H9 (cell line): ENCODE results near the gene PDIA4. TPM values are rescaled to one million over a fixed set of nuclear protein-coding genes. Genes with fewer than 3 reads are reported as not detected.

Experiments
- DNase-seq: peaks from one replicate; pipeline ENCODE4 v3.0.0-alpha.2; 2017
- H2AFZ ChIP-seq: one replicate; pipeline ENCODE4 v1.6.1; 2013; ENCODE audit warnings: mild to moderate bottlenecking, low read length, control low read depth, moderate library complexity
- H2AK5ac ChIP-seq: 2 replicates; pipeline ENCODE4 v1.6.1; 2013; ENCODE audit warnings: low read length, control low read depth, mixed read lengths; ENCODE audit not compliant: insufficient read length
- H2BK120ac ChIP-seq: one replicate; pipeline ENCODE4 v1.6.1; 2013; ENCODE audit warnings: low read depth, mild to moderate bottlenecking, low read length, control low read depth, inconsistent platforms; ENCODE audit not compliant: poor library complexity, severe bottlenecking
- H2BK12ac ChIP-seq: 2 replicates; pipeline ENCODE4 v1.6.1; 2013; ENCODE audit warnings: low read length, control low read depth, mixed read lengths, low read depth; ENCODE audit not compliant: insufficient read length
- H2BK15ac ChIP-seq: 2 replicates; pipeline ENCODE4 v1.6.1; 2013; ENCODE audit warnings: low read depth, low read length, control low read depth
- H2BK20ac ChIP-seq: one replicate; pipeline ENCODE4 v1.6.1; 2013; ENCODE audit warnings: low read depth, mild to moderate bottlenecking, low read length, control low read depth, inconsistent platforms; ENCODE audit not compliant: poor library complexity, severe bottlenecking
- H2BK5ac ChIP-seq: 2 replicates; pipeline ENCODE4 v1.6.1; 2013; ENCODE audit warnings: low read length, control low read depth, mixed read lengths; ENCODE audit not compliant: insufficient read length
- H3K14ac ChIP-seq: 2 replicates; pipeline ENCODE4 v1.6.1; 2013; ENCODE audit warnings: low read length, control low read depth; ENCODE audit not compliant: insufficient read depth
- H3K18ac ChIP-seq: 2 replicates; pipeline ENCODE4 v1.6.1; 2013; ENCODE audit warnings: low read depth, mild to moderate bottlenecking, mixed read lengths, low read length, control low read depth; ENCODE audit not compliant: insufficient read length
- H3K23ac ChIP-seq: 2 replicates; pipeline ENCODE4 v1.6.1; 2013; ENCODE audit warnings: low read length, control low read depth, mixed read lengths, low read depth; ENCODE audit not compliant: insufficient read length
- H3K23me2 ChIP-seq: 2 replicates; pipeline ENCODE4 v1.6.1; 2013; ENCODE audit warnings: low read depth, mild to moderate bottlenecking, mixed read lengths, low read length, control low read depth; ENCODE audit not compliant: insufficient read length, poor library complexity, severe bottlenecking
- H3K27ac ChIP-seq: 2 replicates; pipeline ENCODE4 v1.5.1; 2013; ENCODE audit warnings: low read length, control low read depth, mixed read lengths, low read depth; ENCODE audit not compliant: insufficient read length
- H3K27me3 ChIP-seq: 2 replicates; pipeline ENCODE4 v1.6.1; 2013; ENCODE audit warnings: low read length, control low read depth, inconsistent platforms; ENCODE audit not compliant: insufficient read depth
- H3K4ac ChIP-seq: 2 replicates; pipeline ENCODE4 v1.6.1; 2013; ENCODE audit warnings: low read depth, mild to moderate bottlenecking, control low read depth, inconsistent platforms, low read length, moderate library complexity
- H3K4me1 ChIP-seq: 2 replicates; pipeline ENCODE4 v1.6.1; 2013; ENCODE audit warnings: low read length, control low read depth, inconsistent platforms; ENCODE audit not compliant: insufficient read depth
- H3K4me2 ChIP-seq: 2 replicates; pipeline ENCODE4 v1.6.1; 2013; ENCODE audit warnings: low read length, control low read depth, mixed read lengths; ENCODE audit not compliant: insufficient read length, insufficient read depth
- H3K56ac ChIP-seq: 2 replicates; pipeline ENCODE4 v1.6.1; 2013; ENCODE audit warnings: low read depth, mild to moderate bottlenecking, mixed read lengths, low read length, control low read depth; ENCODE audit not compliant: insufficient read length
- H3K79me1 ChIP-seq: 2 replicates; pipeline ENCODE4 v1.6.1; 2013; ENCODE audit warnings: low read depth, mild to moderate bottlenecking, moderate library complexity, low read length, control low read depth, inconsistent platforms; ENCODE audit not compliant: insufficient read depth, poor library complexity, severe bottlenecking
- H3K79me2 ChIP-seq: 2 replicates; pipeline ENCODE4 v1.6.1; 2013; ENCODE audit warnings: low read length, control low read depth, inconsistent platforms; ENCODE audit not compliant: insufficient read depth
- H3K9ac ChIP-seq: 2 replicates; pipeline ENCODE4 v1.6.1; 2013; ENCODE audit warnings: low read length, control low read depth, mixed read lengths; ENCODE audit not compliant: insufficient read length; ENCODE audit errors: extremely low read depth
- H3K9me3 ChIP-seq: one replicate; pipeline ENCODE4 v1.6.1; 2013; ENCODE audit warnings: low read depth, low read length, inconsistent platforms; ENCODE audit not compliant: control insufficient read depth
- H3T11ph ChIP-seq: one replicate; pipeline ENCODE4 v1.6.1; 2013; ENCODE audit warnings: mild to moderate bottlenecking, low read length, control low read depth, inconsistent platforms
- H4K20me1 ChIP-seq: one replicate; pipeline ENCODE4 v1.6.1; 2013; ENCODE audit not compliant: control insufficient read depth, insufficient read length, insufficient read depth
- H4K5ac ChIP-seq: 2 replicates; pipeline ENCODE4 v1.6.1; 2013; ENCODE audit warnings: low read depth, mild to moderate bottlenecking, mixed read lengths, low read length, control low read depth; ENCODE audit not compliant: insufficient read length
- H4K8ac ChIP-seq: replicated peaks from 2 replicates; pipeline ENCODE4 v1.6.1; 2013; ENCODE audit warnings: low read length, control low read depth, mixed read lengths, low read depth; ENCODE audit not compliant: insufficient read length
- H4K91ac ChIP-seq: 2 replicates; pipeline ENCODE4 v1.6.1; 2013; ENCODE audit warnings: low read depth, mild to moderate bottlenecking, moderate library complexity, mixed read lengths, low read length, control low read depth; ENCODE audit not compliant: insufficient read length
- H3K27ac Mint-ChIP-seq, 3 experiments: 2 replicates in 2 of 3; 3 replicates in 1 of 3; pipeline ENCODE4 v1.8.0; 2020 to 2021; ENCODE audit warnings: mixed read lengths in 3 of 3, mild to moderate bottlenecking in 1 of 3, moderate library complexity in 1 of 3
- H3K27me3 Mint-ChIP-seq: 2 replicates; pipeline ENCODE4 v1.8.0; 2021; ENCODE audit warnings: low read depth, mild to moderate bottlenecking, moderate library complexity, mixed read lengths
- H3K36me3 Mint-ChIP-seq, 3 experiments: 2 replicates in 2 of 3; 3 replicates in 1 of 3; pipeline ENCODE4 v1.8.0; 2020 to 2021; ENCODE audit warnings: low read depth in 3 of 3, mixed read lengths in 3 of 3; ENCODE audit not compliant: insufficient read depth in 1 of 3
- H3K4me1 Mint-ChIP-seq, 2 experiments: 2 replicates each; pipeline ENCODE4 v1.8.0; 2020; ENCODE audit warnings: mixed read lengths in 2 of 2
- H3K4me3 Mint-ChIP-seq, 2 experiments: 2 replicates in 1 of 2; 3 replicates in 1 of 2; pipeline ENCODE4 v1.8.0; 2020 to 2021; ENCODE audit warnings: mild to moderate bottlenecking in 2 of 2, mixed read lengths in 2 of 2, moderate library complexity in 1 of 2
- H3K9me3 Mint-ChIP-seq, 2 experiments: 2 replicates in 1 of 2; 3 replicates in 1 of 2; pipeline ENCODE4 v1.8.0; 2020; ENCODE audit warnings: mild to moderate bottlenecking in 2 of 2, mixed read lengths in 2 of 2, moderate library complexity in 1 of 2
- WGBS: extraction: QIAGEN DNeasy Blood & Tissue Kit; methylation state at CpG from one replicate; pipeline ENCODE4 v1.1.7; 2013; ENCODE audit warnings: missing lambda C conversion rate, low lambda C conversion rate, mixed read lengths; ENCODE audit not compliant: insufficient read length; ENCODE audit errors: extremely low coverage; 5-methylcytosine and 5-hydroxymethylcytosine counted together
- total RNA-seq: library from RNA; stranded (reverse); gene quantifications from 2 replicates; pipeline ENCODE4 v1.2.1, GENCODE V29; 2021
- TF ChIP-seq, protein P1 (sequence below): fragments of 200-600 bp; sonication (generic); conservative IDR thresholded peaks from 3 replicates; pipeline ENCODE4 v1.8.0; 2021; ENCODE audit warnings: antibody characterized with exemption, mild to moderate bottlenecking

The PDIA4 gene
- total RNA-seq, 1 experiment from 2014 or later = 217 TPM

DNA sequence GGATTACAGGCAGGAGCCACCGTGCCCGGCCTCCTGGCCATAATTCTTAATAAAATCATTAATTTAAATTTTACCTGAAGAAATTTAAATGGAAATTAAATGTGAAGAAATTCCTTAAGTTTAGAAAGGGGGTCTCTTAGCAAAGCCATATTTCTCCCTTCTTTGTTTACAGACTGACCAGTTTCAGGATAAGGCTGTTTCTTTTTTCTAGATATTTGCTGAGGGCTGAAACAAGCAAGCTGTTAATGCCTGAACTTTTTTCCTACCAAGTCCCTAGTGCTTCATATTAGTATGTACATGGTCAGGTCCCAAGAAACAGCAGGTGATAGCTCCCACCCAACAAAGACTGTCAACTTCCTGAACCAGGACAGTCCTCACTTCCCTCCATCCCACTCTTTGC lies 18.1 kb upstream of the PDIA4 start:
- Histone ChIP-seq H4K8ac (no peak overlapping the region), H3K23ac (no peak overlapping the region), H2AK5ac (no peak overlapping the region), H3K18ac (no peak overlapping the region), H2BK20ac (no peak overlapping the region), H3K14ac (no peak overlapping the region), H3K79me2 (no peaks in the 10 kb centered on the region), H2BK15ac (no peak overlapping the region), H2BK5ac (no peak overlapping the region), H3K27ac (no peak overlapping the region), H3K4ac (no peak overlapping the region), H3K79me1 (no peaks in the 10 kb centered on the region), H3K9me3 (no peaks in the 10 kb centered on the region), H3T11ph (no peak overlapping the region), H2AFZ (no peak overlapping the region), H4K5ac (no peak overlapping the region), H3K27me3 (no peaks in the 10 kb centered on the region), H3K4me1 (no peaks in the 10 kb centered on the region), H3K9ac (no peak overlapping the region), H2BK12ac (no peak overlapping the region), H3K4me2 (no peak overlapping the region), H3K23me2 (no peaks in the 10 kb centered on the region), H4K91ac (no peak overlapping the region), H2BK120ac (no peak overlapping the region), H4K20me1 (no peaks in the 10 kb centered on the region), H3K56ac (no peak overlapping the region)
- no peak for DNase-seq
- Mint-ChIP-seq H3K4me3 (no peak overlapping the region), H3K4me1 (peaks cover 0 to 2% of the 10 kb centered on the region in 2 experiments; a peak in 2 of 4 replicates), H3K27me3 (no peaks in the 10 kb centered on the region), H3K36me3 (no peaks in the 10 kb centered on the region), H3K27ac (no peak overlapping the region), H3K9me3 (no peaks in the 10 kb centered on the region)
- TF ChIP-seq, protein P1, sequence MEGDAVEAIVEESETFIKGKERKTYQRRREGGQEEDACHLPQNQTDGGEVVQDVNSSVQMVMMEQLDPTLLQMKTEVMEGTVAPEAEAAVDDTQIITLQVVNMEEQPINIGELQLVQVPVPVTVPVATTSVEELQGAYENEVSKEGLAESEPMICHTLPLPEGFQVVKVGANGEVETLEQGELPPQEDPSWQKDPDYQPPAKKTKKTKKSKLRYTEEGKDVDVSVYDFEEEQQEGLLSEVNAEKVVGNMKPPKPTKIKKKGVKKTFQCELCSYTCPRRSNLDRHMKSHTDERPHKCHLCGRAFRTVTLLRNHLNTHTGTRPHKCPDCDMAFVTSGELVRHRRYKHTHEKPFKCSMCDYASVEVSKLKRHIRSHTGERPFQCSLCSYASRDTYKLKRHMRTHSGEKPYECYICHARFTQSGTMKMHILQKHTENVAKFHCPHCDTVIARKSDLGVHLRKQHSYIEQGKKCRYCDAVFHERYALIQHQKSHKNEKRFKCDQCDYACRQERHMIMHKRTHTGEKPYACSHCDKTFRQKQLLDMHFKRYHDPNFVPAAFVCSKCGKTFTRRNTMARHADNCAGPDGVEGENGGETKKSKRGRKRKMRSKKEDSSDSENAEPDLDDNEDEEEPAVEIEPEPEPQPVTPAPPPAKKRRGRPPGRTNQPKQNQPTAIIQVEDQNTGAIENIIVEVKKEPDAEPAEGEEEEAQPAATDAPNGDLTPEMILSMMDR = no peak
- no CpG with 5 or more reads among the region's 2 CpGs for WGBS
